ENCODE measurements around the gene PDGFRB. TPM values are rescaled to one million over a fixed set of nuclear protein-coding genes. Genes with fewer than 3 reads are reported as not detected.

Gene PDGFRB
- total RNA-seq, 1 experiment from 2014 or later, result 1.8 TPM

GRCh38 chr5:150122158-150122510 lies 33.5 kb downstream of the PDGFRB start:
- Histone ChIP-seq H3K4me3 (ENCODE audit: low read depth in 2 of 2, low read length in 2 of 2) (no peak overlapping the region), H3K27me3 (ENCODE audit: control insufficient read depth, insufficient read depth, low read length) (no peaks in the 10 kb centered on the region), H3K27ac (ENCODE audit: low read length) (no peak overlapping the region), H3K36me3 (ENCODE audit: control insufficient read depth, insufficient read depth, low read length) (no peaks in the 10 kb centered on the region), H3K4me1 (ENCODE audit: control insufficient read depth, insufficient read depth, low read length) (peaks cover 4% of the 10 kb centered on the region), H3K9me3 (ENCODE audit: control insufficient read depth, insufficient read depth, low read depth, low read length) (no peaks in the 10 kb centered on the region)
- ChIA-PET CTCF (no interaction called here), POLR2A (no interaction called here)
- BruUV-seq (replicated peaks), result no TSS peak
- in situ Hi-C loops (cut with HindIII; ENCODE audit: low pct_unique_long_range_greater_than_20kb, low sequenced_read_pairs), result no loop called here
- peak; percentile 55 for ATAC-seq
- intact Hi-C loops (cut with micrococcal nuclease; ENCODE audit: unreplicated experiment), result no loop called here
- TF ChIP-seq, protein P1, sequence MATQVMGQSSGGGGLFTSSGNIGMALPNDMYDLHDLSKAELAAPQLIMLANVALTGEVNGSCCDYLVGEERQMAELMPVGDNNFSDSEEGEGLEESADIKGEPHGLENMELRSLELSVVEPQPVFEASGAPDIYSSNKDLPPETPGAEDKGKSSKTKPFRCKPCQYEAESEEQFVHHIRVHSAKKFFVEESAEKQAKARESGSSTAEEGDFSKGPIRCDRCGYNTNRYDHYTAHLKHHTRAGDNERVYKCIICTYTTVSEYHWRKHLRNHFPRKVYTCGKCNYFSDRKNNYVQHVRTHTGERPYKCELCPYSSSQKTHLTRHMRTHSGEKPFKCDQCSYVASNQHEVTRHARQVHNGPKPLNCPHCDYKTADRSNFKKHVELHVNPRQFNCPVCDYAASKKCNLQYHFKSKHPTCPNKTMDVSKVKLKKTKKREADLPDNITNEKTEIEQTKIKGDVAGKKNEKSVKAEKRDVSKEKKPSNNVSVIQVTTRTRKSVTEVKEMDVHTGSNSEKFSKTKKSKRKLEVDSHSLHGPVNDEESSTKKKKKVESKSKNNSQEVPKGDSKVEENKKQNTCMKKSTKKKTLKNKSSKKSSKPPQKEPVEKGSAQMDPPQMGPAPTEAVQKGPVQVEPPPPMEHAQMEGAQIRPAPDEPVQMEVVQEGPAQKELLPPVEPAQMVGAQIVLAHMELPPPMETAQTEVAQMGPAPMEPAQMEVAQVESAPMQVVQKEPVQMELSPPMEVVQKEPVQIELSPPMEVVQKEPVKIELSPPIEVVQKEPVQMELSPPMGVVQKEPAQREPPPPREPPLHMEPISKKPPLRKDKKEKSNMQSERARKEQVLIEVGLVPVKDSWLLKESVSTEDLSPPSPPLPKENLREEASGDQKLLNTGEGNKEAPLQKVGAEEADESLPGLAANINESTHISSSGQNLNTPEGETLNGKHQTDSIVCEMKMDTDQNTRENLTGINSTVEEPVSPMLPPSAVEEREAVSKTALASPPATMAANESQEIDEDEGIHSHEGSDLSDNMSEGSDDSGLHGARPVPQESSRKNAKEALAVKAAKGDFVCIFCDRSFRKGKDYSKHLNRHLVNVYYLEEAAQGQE (IDR thresholded peaks at IDR 0.05; ENCODE audit: insufficient read depth in 1 of 2, low read depth in 2 of 2, low read length in 1 of 2), result no peak
- TF ChIP-seq TCF7L2 (IDR thresholded peaks at IDR 0.05; ENCODE audit: low read depth, low read length), result no peak
- no peak for TF ChIP-seq POLR2AphosphoS5 (IDR thresholded peaks at IDR 0.05; ENCODE audit: low read depth, low read length)
- TF ChIP-seq SIN3A (IDR thresholded peaks at IDR 0.05; ENCODE audit: borderline replicate concordance, insufficient read depth, low read depth, low read length), result no peak
- TF ChIP-seq, protein P2, sequence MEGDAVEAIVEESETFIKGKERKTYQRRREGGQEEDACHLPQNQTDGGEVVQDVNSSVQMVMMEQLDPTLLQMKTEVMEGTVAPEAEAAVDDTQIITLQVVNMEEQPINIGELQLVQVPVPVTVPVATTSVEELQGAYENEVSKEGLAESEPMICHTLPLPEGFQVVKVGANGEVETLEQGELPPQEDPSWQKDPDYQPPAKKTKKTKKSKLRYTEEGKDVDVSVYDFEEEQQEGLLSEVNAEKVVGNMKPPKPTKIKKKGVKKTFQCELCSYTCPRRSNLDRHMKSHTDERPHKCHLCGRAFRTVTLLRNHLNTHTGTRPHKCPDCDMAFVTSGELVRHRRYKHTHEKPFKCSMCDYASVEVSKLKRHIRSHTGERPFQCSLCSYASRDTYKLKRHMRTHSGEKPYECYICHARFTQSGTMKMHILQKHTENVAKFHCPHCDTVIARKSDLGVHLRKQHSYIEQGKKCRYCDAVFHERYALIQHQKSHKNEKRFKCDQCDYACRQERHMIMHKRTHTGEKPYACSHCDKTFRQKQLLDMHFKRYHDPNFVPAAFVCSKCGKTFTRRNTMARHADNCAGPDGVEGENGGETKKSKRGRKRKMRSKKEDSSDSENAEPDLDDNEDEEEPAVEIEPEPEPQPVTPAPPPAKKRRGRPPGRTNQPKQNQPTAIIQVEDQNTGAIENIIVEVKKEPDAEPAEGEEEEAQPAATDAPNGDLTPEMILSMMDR (IDR thresholded peaks at IDR 0.05), result no peak
- no peak for DNase-seq (ENCODE audit: low read depth, low spot score)

- Histone ChIP-seq H3K4me1 (ENCODE audit: control insufficient read depth, insufficient read depth, low read length) (peaks cover 7% of the 10 kb centered on the region), H3K27me3 (ENCODE audit: control insufficient read depth, insufficient read depth, low read length) (no peaks in the 10 kb centered on the region), H3K36me3 (ENCODE audit: control insufficient read depth, insufficient read depth, low read length) (no peaks in the 10 kb centered on the region), H3K27ac (ENCODE audit: low read length) (no peak overlapping the region), H3K9me3 (ENCODE audit: control insufficient read depth, insufficient read depth, low read depth, low read length) (no peaks in the 10 kb centered on the region), H3K4me3 (ENCODE audit: low read depth in 2 of 2, low read length in 2 of 2) (no peak overlapping the region)
- intact Hi-C loops (cut with micrococcal nuclease; ENCODE audit: unreplicated experiment) (no loop called here), in situ Hi-C loops (cut with HindIII; ENCODE audit: low pct_unique_long_range_greater_than_20kb, low sequenced_read_pairs) (no loop called here)
- TF ChIP-seq, protein P2 (IDR thresholded peaks at IDR 0.05), result no peak
- no peak for TF ChIP-seq POLR2AphosphoS5 (IDR thresholded peaks at IDR 0.05; ENCODE audit: low read depth, low read length)
- no peak for TF ChIP-seq SIN3A (IDR thresholded peaks at IDR 0.05; ENCODE audit: borderline replicate concordance, insufficient read depth, low read depth, low read length)
- TF ChIP-seq TCF7L2 (IDR thresholded peaks at IDR 0.05; ENCODE audit: low read depth, low read length), result no peak
- TF ChIP-seq, protein P1 (IDR thresholded peaks at IDR 0.05; ENCODE audit: insufficient read depth in 1 of 2, low read depth in 2 of 2, low read length in 1 of 2), result no peak
- ChIA-PET CTCF (no interaction called here), POLR2A (no interaction called here)
- BruUV-seq (replicated peaks), result no TSS peak
- ATAC-seq (no peak), DNase-seq (ENCODE audit: low read depth, low spot score) (no peak)
Observed at GRCh38 chr5:150121448-150122157, 34.0 kb downstream of the PDGFRB start.
